IPS-11a (cell line): ENCODE results near the gene ENOX1.

ENCODE experiments used
- H3K4me3 ChIP-seq: one replicate; pipeline ENCODE4 v1.5.1; 2013; ENCODE audit warnings: low read depth, low read length, control low read depth

Gene ENOX1

GRCh38 chr13:43232144-43232872, 554.5 kb downstream of the ENOX1 start:
- H3K4me3 ChIP-seq, result no peak overlapping the region

GRCh38 chr13:43230989-43231388, 555.8 kb downstream of the ENOX1 start:
- H3K4me3 ChIP-seq, result no peak overlapping the region

GRCh38 chr13:43229506-43229905, 557.3 kb downstream of the ENOX1 start:
- H3K4me3 ChIP-seq, result no peak overlapping the region

GRCh38 chr13:43227721-43228120, 559.1 kb downstream of the ENOX1 start:
- H3K4me3 ChIP-seq, result no peak overlapping the region

GRCh38 chr13:43223216-43223615, 563.6 kb downstream of the ENOX1 start:
- H3K4me3 ChIP-seq, result no peak overlapping the region

GRCh38 chr13:43222086-43222485, 564.7 kb downstream of the ENOX1 start:
- no peak overlapping the region for H3K4me3 ChIP-seq

GRCh38 chr13:43221611-43222010, 565.2 kb downstream of the ENOX1 start:
- H3K4me3 ChIP-seq, result no peak overlapping the region

GRCh38 chr13:43220873-43221595, 565.7 kb downstream of the ENOX1 start:
- no peak overlapping the region for H3K4me3 ChIP-seq

- H3K4me3 ChIP-seq, result no peak overlapping the region
Observed at GRCh38 chr13:43214124-43214523, 572.6 kb downstream of the ENOX1 start.

- H3K4me3 ChIP-seq, result no peak overlapping the region
Observed at GRCh38 chr13:43206838-43207237, 579.9 kb downstream of the ENOX1 start.

- H3K4me3 ChIP-seq, result no peak overlapping the region
Observed at GRCh38 chr13:43205416-43205815, 581.4 kb downstream of the ENOX1 start.

- no peak overlapping the region for H3K4me3 ChIP-seq
Observed at GRCh38 chr13:43204591-43204990, 582.2 kb downstream of the ENOX1 start.

- H3K4me3 ChIP-seq, result no peak overlapping the region
Observed at GRCh38 chr13:43203781-43204180, 583.0 kb downstream of the ENOX1 start.

- no peak overlapping the region for H3K4me3 ChIP-seq
Observed at GRCh38 chr13:43200736-43201135, 586.0 kb downstream of the ENOX1 start.

- no peak overlapping the region for H3K4me3 ChIP-seq
Observed at GRCh38 chr13:43200307-43200706, 586.5 kb downstream of the ENOX1 start.

GRCh38 chr13:43196750-43197370, 589.9 kb downstream of the ENOX1 start:
- no peak overlapping the region for H3K4me3 ChIP-seq

GRCh38 chr13:43196086-43196621, 590.6 kb downstream of the ENOX1 start:
- H3K4me3 ChIP-seq, result no peak overlapping the region

GRCh38 chr13:43195551-43195950, 591.2 kb downstream of the ENOX1 start:
- H3K4me3 ChIP-seq, result no peak overlapping the region

GRCh38 chr13:43195112-43195511, 591.7 kb downstream of the ENOX1 start:
- H3K4me3 ChIP-seq, result no peak overlapping the region

GRCh38 chr13:43193789-43194420, 592.9 kb downstream of the ENOX1 start:
- no peak overlapping the region for H3K4me3 ChIP-seq

GRCh38 chr13:43191546-43191945, 595.2 kb downstream of the ENOX1 start:
- H3K4me3 ChIP-seq, result no peak overlapping the region
